Measurements from ENCODE around the gene CHN1.
A peak's percentile ranks its signal among the peaks of the same experiment; 100 is the strongest.

Gene CHN1

GRCh38 chr2:175007510-175007909 is 2.3 kb upstream of the CHN1 start:
- H3K36me3 ChIP-seq (replicated peaks), result no peaks in the 10 kb centered on the region
- no peak overlapping the region for H3K4me3 ChIP-seq (ENCODE audit: low read depth, low read length)
- in situ Hi-C loops (cut with HindIII; ENCODE audit: low pct_ligation_motif_present, low sequenced_read_pairs), result no loop called here
- no peak overlapping the region for H3K27ac ChIP-seq
- no peak for TF ChIP-seq CTCF (IDR thresholded peaks at IDR 0.05; ENCODE audit: low read depth, low read length, missing control alignments)
- no peaks in the 10 kb centered on the region for H3K27me3 ChIP-seq (replicated peaks)
- DNase-seq, result no peak

GRCh38 chr2:175006281-175006680 is 1.1 kb upstream of the CHN1 start:
- DNase-seq, result no peak
- in situ Hi-C loops (cut with HindIII; ENCODE audit: low pct_ligation_motif_present, low sequenced_read_pairs), result no loop called here
- Histone ChIP-seq H3K27me3 (replicated peaks) (no peaks in the 10 kb centered on the region), H3K36me3 (replicated peaks) (no peaks in the 10 kb centered on the region), H3K27ac (no peak overlapping the region), H3K4me3 (ENCODE audit: low read depth, low read length) (no peak overlapping the region)
- no peak for TF ChIP-seq CTCF (IDR thresholded peaks at IDR 0.05; ENCODE audit: low read depth, low read length, missing control alignments)

GRCh38 chr2:175005733-175006264 is 618 bp upstream of the CHN1 start:
- Histone ChIP-seq H3K4me3 (ENCODE audit: low read depth, low read length) (peak overlapping the region; percentile 67), H3K36me3 (replicated peaks) (no peaks in the 10 kb centered on the region), H3K27me3 (replicated peaks) (no peaks in the 10 kb centered on the region), H3K27ac (no peak overlapping the region)
- in situ Hi-C loops (cut with HindIII; ENCODE audit: low pct_ligation_motif_present, low sequenced_read_pairs), result no loop called here
- no peak for TF ChIP-seq CTCF (IDR thresholded peaks at IDR 0.05; ENCODE audit: low read depth, low read length, missing control alignments)
- DNase-seq, result no peak

GRCh38 chr2:175004730-175004979 is 526 bp downstream of the CHN1 start:
- H3K27ac ChIP-seq, result peak overlapping the region; percentile 5
- TF ChIP-seq CTCF (IDR thresholded peaks at IDR 0.05; ENCODE audit: low read depth, low read length, missing control alignments), result no peak

GRCh38 chr2:175003875-175004729 is 1.1 kb downstream of the CHN1 start:
- no peak for DNase-seq
- Histone ChIP-seq H3K27ac (no peak overlapping the region), H3K36me3 (replicated peaks) (no peaks in the 10 kb centered on the region), H3K27me3 (replicated peaks) (no peaks in the 10 kb centered on the region), H3K4me3 (ENCODE audit: low read depth, low read length) (peak overlapping the region; percentile 67)
- in situ Hi-C loops (cut with HindIII; ENCODE audit: low pct_ligation_motif_present, low sequenced_read_pairs), result no loop called here
- no peak for TF ChIP-seq CTCF (IDR thresholded peaks at IDR 0.05; ENCODE audit: low read depth, low read length, missing control alignments)

More at GRCh38 chr2:175004730-175004979, 526 bp downstream of the CHN1 start:
- Histone ChIP-seq H3K27me3 (replicated peaks) (no peaks in the 10 kb centered on the region), H3K4me3 (ENCODE audit: low read depth, low read length) (peak overlapping the region; percentile 67), H3K36me3 (replicated peaks) (no peaks in the 10 kb centered on the region)
- DNase-seq, result no peak
- in situ Hi-C loops (cut with HindIII; ENCODE audit: low pct_ligation_motif_present, low sequenced_read_pairs), result no loop called here

Measured in brain microvascular endothelial cell (primary cell).